Left forelimb (tissue), 1 donor: ENCODE data around the gene VARS1.
A peak's percentile ranks its signal among the peaks of the same experiment; 100 is the strongest.
"Not testable (repeated sequence)": the region's sequence is repeated elsewhere in the genome, so short reads cannot be mapped to it uniquely, and the experiment has no call there.

Experiments used
- DNase-seq: peaks from one replicate; pipeline ENCODE4 v3.0.0-alpha.2; 2018; ENCODE audit warnings: low spot score

VARS1 gene

GRCh38 chr6:31822036-31822821, 26.7 kb upstream of the VARS1 start:
- DNase-seq = peak; percentile 86

GRCh38 chr6:31821301-31822035, 25.9 kb upstream of the VARS1 start:
- DNase-seq = peak; percentile 73

GRCh38 chr6:31820399-31820798, 24.8 kb upstream of the VARS1 start:
- not testable (repeated sequence) for DNase-seq

DNA sequence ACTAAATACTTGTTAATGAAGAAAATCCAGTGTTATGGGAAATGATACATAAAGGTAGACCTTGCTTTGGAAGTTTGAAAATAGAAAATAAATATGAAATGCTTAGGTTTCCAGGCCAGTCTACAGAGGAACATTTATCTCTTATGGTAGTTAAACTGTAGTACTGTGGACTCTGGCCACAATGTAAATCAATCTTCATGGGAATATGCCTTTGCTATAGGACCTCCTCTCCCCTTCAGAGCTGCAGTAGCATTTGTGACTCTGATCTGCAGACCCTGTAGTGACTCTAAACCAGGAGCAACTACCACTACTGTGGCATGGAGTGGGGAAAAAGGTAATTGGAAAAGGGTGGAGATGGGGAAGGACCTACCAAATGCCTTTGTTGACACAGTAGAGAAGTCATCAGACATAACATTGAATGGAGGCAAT, 24.3 kb upstream of the VARS1 start:
- DNase-seq = no peak

- not testable (repeated sequence) for DNase-seq
Measured at GRCh38 chr6:31817929-31818511, 22.5 kb upstream of the VARS1 start.

DNA sequence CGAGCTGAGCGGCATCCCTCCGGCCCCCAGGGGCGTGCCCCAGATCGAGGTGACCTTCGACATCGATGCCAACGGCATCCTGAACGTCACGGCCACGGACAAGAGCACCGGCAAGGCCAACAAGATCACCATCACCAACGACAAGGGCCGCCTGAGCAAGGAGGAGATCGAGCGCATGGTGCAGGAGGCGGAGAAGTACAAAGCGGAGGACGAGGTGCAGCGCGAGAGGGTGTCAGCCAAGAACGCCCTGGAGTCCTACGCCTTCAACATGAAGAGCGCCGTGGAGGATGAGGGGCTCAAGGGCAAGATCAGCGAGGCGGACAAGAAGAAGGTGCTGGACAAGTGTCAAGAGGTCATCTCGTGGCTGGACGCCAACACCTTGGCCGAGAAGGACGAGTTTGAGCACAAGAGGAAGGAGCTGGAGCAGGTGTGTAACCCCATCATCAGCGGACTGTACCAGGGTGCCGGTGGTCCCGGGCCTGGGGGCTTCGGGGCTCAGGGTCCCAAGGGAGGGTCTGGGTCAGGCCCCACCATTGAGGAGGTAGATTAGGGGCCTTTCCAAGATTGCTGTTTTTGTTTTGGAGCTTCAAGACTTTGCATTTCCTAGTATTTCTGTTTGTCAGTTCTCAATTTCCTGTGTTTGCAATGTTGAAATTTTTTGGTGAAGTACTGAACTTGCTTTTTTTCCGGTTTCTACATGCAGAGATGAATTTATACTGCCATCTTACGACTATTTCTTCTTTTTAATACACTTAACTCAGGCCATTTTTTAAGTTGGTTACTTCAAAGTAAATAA, 21.8 kb upstream of the VARS1 start:
- not testable (repeated sequence) for DNase-seq

DNA sequence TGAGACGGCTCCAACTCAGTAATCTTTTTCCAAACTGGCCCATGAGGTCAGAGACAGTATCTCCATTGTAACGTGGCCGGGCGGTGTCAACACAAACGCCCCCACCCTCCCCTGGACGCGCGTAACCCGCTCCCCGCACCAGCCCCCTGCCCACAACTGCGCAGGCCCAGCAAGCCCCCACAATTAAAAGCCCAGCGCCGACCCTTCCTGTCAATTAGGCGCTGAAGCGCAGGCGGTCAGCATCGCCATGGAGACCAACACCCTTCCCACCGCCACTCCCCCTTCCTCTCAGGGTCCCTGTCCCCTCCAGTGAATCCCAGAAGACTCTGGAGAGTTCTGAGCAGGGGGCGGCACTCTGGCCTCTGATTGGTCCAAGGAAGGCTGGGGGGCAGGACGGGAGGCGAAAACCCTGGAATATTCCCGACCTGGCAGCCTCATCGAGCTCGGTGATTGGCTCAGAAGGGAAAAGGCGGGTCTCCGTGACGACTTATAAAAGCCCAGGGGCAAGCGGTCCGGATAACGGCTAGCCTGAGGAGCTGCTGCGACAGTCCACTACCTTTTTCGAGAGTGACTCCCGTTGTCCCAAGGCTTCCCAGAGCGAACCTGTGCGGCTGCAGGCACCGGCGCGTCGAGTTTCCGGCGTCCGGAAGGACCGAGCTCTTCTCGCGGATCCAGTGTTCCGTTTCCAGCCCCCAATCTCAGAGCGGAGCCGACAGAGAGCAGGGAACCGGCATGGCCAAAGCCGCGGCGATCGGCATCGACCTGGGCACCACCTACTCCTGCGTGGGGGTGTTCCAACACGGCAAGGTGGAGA, 19.7 kb upstream of the VARS1 start, which contains the start of the genes HSPA1A and HSPA1L:
TSS of gene HSPA1A (plus strand) at position 519 of the 814 bp plus-strand sequence. CDS start at position 733, 214 bp downstream.
TSS of gene HSPA1L (minus strand) at position 259 of the 814 bp plus-strand sequence. CDS start 3,311 bp downstream, outside the sequence.
- peak; percentile 96 for DNase-seq

- peak; percentile 96 for DNase-seq
Measured at GRCh38 chr6:31814677-31815024, 19.1 kb upstream of the VARS1 start.

DNA sequence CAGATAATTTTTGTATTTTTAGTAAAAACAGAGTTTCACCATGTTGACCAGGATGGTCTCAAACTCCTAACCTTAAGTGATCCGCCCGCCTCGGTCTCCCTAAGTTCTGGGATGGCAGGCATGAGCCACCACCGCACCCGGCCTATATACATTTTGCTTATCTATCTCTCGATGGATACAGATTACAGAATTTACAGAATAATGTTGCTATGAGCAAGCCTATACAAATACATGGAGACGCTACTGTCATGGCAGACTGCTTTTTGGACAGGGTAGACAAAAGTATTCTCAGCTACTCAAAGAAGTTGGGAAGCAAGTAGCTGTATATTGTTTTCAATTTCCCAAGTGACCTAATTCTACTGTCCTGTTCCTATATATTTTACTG, 17.9 kb upstream of the VARS1 start:
- no peak for DNase-seq

DNA sequence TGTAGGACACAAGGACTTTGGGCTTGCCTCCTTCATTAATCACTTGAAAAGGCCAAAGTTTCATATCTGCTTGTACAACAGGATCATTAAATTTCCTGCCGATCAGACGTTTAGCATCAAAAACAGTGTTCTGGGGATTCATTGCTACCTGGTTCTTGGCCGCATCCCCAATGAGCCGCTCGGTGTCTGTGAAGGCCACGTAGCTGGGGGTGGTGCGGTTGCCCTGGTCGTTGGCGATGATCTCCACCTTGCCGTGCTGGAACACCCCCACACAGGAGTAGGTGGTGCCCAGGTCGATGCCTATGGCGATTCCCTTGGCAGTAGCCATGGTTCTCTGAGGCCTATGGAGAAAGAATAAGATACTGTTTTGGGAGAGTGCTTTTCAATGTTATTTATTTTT, 16.1 kb upstream of the VARS1 start:
- no peak for DNase-seq

DNA sequence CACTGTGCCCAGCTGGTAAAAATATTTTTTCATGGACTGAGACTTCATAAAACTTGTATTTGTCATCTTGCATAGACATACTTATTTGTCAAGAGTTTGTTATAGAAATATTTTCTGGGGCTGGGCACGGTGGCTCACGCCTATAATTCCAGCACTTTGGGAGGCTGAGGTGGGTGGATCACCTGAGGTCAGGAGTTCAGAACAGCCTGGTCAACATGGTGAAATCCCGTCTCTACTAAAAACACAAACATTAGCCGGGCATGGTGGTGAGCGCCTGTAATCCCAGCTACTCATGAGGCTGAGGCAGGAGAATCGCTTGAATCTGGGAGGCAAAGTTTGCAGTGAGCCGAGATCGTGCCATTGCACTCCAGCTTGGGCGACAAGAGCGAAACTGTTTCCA, 13.0 kb upstream of the VARS1 start:
- not testable (repeated sequence) for DNase-seq

- peak; percentile 98 for DNase-seq
Measured at GRCh38 chr6:31806470-31807272, 11.1 kb upstream of the VARS1 start, which contains the start of gene LSM2. LSM2 (minus strand) TSS chr6:31806966; CDS start chr6:31806757, 209 bp downstream.

DNA sequence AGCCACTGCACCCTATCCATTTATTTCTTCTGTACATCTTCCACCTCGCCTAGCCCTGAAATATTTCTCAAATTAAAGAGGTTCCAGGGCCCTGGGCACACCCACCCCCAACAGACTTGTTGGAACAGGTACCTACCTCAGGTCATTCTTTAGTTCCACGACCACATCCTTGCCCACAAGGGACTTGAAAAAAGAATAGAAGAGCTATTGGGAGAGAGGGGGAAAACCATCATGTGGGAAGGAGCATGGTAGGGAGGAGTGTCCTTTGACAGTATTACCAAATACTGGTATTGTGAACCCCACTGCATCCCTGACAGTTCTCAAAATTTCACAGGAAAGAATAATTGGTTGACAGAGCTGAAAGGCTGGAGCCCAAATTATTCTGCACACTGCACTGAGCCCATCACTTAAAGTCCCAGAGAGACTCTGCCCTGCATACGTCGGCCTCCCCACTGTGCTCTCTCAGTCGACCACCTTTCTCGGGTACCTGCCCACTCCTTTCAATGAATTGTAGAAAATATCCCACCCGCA, 10.5 kb upstream of the VARS1 start:
- no peak for DNase-seq

GRCh38 chr6:31801031-31801927, 5.7 kb upstream of the VARS1 start:
- DNase-seq = not testable (repeated sequence)

DNA sequence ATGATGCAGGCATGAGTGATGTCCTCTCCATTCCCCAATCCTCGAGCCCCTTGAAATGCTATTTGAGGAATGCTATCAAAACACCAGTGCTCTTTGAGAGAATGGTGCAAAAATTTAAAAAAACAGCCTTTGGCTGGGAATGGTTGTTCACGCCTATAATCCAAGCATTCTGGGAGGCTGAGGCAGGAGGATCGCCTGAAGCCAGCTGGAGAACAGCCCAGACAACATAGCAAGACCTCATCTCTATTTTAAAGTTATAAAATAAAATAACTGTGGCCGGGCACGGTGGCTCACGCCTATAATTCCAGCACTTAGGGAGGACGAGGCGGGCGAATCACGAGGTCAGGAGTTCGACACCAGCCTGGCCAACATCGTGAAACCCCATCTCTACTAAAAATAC, 4.2 kb upstream of the VARS1 start:
- DNase-seq = no peak

GRCh38 chr6:31797588-31797987, 2.0 kb upstream of the VARS1 start:
- no peak for DNase-seq

- no peak for DNase-seq
Measured at GRCh38 chr6:31796993-31797385, 1.4 kb upstream of the VARS1 start.

- no peak for DNase-seq
Measured at GRCh38 chr6:31794866-31795615, 511 bp downstream of the VARS1 start.
